Endothelial cell (in vitro differentiated cells): Measurements from ENCODE around the gene AKAP11. TPM values are rescaled to one million over a fixed set of nuclear protein-coding genes. Genes with fewer than 3 reads are reported as not detected.

Source experiments
- DNase-seq: peaks from one replicate; pipeline ENCODE4 v3.0.0; 2021; ENCODE audit warnings: low spot score
- H3K27ac Mint-ChIP-seq: one replicate; pipeline ENCODE4 v1.8.0; 2021; ENCODE audit warnings: mixed read lengths, inconsistent platforms; ENCODE audit not compliant: unreplicated experiment
- H3K27me3 Mint-ChIP-seq: one replicate; pipeline ENCODE4 v1.8.0; 2021; ENCODE audit warnings: mild to moderate bottlenecking, moderate library complexity, mixed read lengths, inconsistent platforms; ENCODE audit not compliant: unreplicated experiment
- H3K36me3 Mint-ChIP-seq: one replicate; pipeline ENCODE4 v1.8.0; 2021; ENCODE audit warnings: mild to moderate bottlenecking, low read depth, mixed read lengths, inconsistent platforms; ENCODE audit not compliant: unreplicated experiment
- H3K4me1 Mint-ChIP-seq: one replicate; pipeline ENCODE4 v1.8.0; 2021; ENCODE audit warnings: mild to moderate bottlenecking, mixed read lengths, inconsistent platforms; ENCODE audit not compliant: unreplicated experiment
- H3K4me3 Mint-ChIP-seq: one replicate; pipeline ENCODE4 v1.8.0; 2021; ENCODE audit warnings: mild to moderate bottlenecking, mixed read lengths, inconsistent platforms; ENCODE audit not compliant: unreplicated experiment
- H3K9me3 Mint-ChIP-seq: one replicate; pipeline ENCODE4 v1.8.0; 2021; ENCODE audit warnings: mixed read lengths, inconsistent platforms; ENCODE audit not compliant: unreplicated experiment
- CTCF ChIP-seq: fragments of 200-600 bp; sonication (generic); IDR thresholded peaks from one replicate; pipeline ENCODE4 v1.5.0; 2021; ENCODE audit warnings: antibody characterized with exemption; ENCODE audit not compliant: unreplicated experiment
- total RNA-seq: library from RNA; stranded (reverse); fragmentation: NEBNext Ultra II Directional; extraction: Animal tissue kit (Norgen Biotek cat#: 25700); gene quantifications from one replicate; pipeline ENCODE4 v1.2.1, GENCODE V29; 2021; ENCODE audit not compliant: unreplicated experiment

The AKAP11 gene
- total RNA-seq, 1 donor from 2014 or later: 22.7 TPM

- no peak overlapping the region for H3K27ac Mint-ChIP-seq
- no peak for DNase-seq
- H3K9me3 Mint-ChIP-seq: no peaks in the 10 kb centered on the region
Observed at GRCh38 chr13:42354241-42355091, 82.5 kb downstream of the AKAP11 start.

GRCh38 chr13:42355092-42355485, 83.1 kb downstream of the AKAP11 start:
- no peak overlapping the region for H3K4me3 Mint-ChIP-seq
- H3K4me1 Mint-ChIP-seq: peaks cover 2% of the 10 kb centered on the region
- no peaks in the 10 kb centered on the region for H3K36me3 Mint-ChIP-seq
- H3K9me3 Mint-ChIP-seq: no peaks in the 10 kb centered on the region
- no peak overlapping the region for H3K27ac Mint-ChIP-seq
- no peak for DNase-seq
- H3K27me3 Mint-ChIP-seq: no peaks in the 10 kb centered on the region
- no peak for TF ChIP-seq CTCF

More at GRCh38 chr13:42354241-42355091, 82.5 kb downstream of the AKAP11 start:
- Mint-ChIP-seq H3K36me3 (no peaks in the 10 kb centered on the region), H3K4me1 (peaks cover 2% of the 10 kb centered on the region), H3K27me3 (no peaks in the 10 kb centered on the region), H3K4me3 (no peak overlapping the region)
- TF ChIP-seq CTCF: no peak

GRCh38 chr13:42355491-42356183, 83.7 kb downstream of the AKAP11 start:
- no peak overlapping the region for H3K4me3 Mint-ChIP-seq
- TF ChIP-seq CTCF: no peak
- H3K4me1 Mint-ChIP-seq: peaks cover 2% of the 10 kb centered on the region
- H3K27ac Mint-ChIP-seq: no peak overlapping the region
- no peak for DNase-seq
- H3K36me3 Mint-ChIP-seq: no peaks in the 10 kb centered on the region
- no peaks in the 10 kb centered on the region for H3K9me3 Mint-ChIP-seq
- H3K27me3 Mint-ChIP-seq: no peaks in the 10 kb centered on the region

GRCh38 chr13:42356184-42356575, 84.2 kb downstream of the AKAP11 start:
- Mint-ChIP-seq H3K27me3 (no peaks in the 10 kb centered on the region), H3K27ac (no peak overlapping the region), H3K4me3 (no peak overlapping the region), H3K36me3 (no peaks in the 10 kb centered on the region), H3K9me3 (no peaks in the 10 kb centered on the region), H3K4me1 (peaks cover 2% of the 10 kb centered on the region)
- DNase-seq: no peak
- TF ChIP-seq CTCF: no peak
